GM20431 (cell line): ENCODE data around the gene ST7.

ENCODE experiments used
- in situ Hi-C: fragments of 300-500 bp; cut with MseI, MboI; formaldehyde crosslinking; loops from one replicate; pipeline ENCODE4 v1.15.0; 2020; ENCODE audit warnings: low sequenced_read_pairs; ENCODE audit not compliant: unreplicated experiment

ST7 gene

DNA sequence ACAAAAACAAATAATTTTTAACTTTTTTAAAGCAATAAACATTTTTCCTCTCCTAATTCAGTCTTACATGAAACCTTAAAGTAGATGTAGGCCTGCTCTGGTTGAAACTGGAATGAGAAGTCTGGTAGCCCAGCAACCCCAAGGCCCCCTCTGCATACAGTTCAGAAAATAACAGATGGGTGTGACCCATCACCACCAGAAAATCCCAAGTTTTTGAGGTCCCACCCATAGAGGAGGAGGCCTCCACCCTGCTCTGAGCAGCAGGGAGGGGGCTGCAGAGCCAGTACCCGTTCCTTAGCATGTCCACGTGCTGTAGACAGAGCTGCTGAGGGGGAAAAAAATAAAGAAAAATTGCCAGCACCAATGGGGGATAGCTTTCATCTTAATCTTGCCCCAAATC lies 246.8 kb downstream of the ST7 start:
- in situ Hi-C loops = loop anchor here (25.0 kb wide), 1 partner anchor 187 kb away; no protein-coding TSS in a partner anchor

DNA sequence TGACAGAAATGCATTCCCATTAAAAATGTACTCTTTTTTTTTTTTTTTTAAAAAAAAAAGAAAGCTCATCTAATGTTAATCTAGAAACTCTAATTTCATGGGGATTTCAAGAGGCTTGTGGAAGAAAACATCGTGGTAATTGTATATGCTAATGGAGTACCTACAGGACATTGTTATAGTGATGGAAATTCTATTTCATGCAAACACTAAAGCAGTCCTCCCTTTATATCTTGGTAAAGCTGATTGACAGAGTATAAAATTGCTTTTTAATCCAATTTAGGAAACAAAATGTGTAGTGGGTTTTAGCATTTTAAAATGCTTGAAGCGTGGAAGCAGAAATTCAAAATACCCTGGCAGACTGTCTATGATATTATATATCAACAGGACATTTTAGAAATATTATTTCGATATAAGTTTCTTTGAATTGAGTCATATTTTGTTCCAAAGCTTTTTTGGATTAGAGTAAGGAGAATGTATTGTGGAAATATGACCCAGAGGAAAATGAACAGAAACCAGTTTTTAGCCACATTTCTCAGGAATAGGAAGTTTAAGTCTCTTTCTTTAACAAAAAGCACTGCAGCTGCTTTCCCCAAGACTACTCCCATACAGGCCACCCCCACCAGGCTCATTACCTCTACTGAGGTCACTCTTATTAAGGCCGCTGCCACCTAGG lies 247.6 kb downstream of the ST7 start:
- in situ Hi-C loops = loop anchor here (25.0 kb wide), 1 partner anchor 186 kb away; no protein-coding TSS in a partner anchor

DNA sequence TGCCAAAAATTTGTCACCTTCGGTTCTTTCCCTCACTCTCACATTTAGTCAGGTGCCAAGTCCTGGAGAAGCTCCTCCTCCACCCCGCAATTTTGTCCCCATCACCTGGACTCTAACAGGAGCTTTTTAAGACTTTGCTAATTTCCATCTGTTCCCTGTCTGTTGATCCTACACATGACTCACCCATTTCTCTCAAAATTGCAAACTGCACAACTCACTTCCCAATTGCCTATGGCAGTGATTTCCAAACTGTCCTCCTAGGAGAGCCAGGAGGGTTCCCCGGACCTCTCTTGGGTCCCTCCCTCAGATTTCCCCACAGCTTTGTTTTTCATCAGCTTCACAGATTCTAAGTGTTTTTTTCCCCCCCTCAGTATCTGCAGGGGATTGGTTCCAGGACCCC lies 249.2 kb downstream of the ST7 start:
- in situ Hi-C loops = loop anchor here (25.0 kb wide), 1 partner anchor 185 kb away; no protein-coding TSS in a partner anchor

DNA sequence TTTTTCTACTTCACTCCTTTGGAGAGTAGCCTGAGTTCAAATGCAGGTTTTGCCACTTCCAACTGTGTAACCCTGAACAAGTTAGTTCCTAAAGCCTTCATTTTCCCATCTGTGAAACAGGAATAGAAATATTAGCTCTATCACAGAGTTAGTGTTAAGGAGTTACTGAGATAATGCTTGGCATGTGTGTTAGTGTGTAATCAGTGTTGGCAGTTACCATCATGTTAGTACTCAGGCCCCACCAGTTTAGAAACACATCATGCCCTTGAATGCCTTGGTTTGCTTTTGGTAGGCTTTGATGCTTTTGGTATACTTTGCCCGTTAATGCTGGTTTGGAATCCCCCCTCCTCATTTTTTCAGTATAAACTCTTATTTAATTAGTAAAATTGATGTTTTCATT lies 249.9 kb downstream of the ST7 start:
- in situ Hi-C loops = loop anchor here (25.0 kb wide), 1 partner anchor 184 kb away; no protein-coding TSS in a partner anchor

DNA sequence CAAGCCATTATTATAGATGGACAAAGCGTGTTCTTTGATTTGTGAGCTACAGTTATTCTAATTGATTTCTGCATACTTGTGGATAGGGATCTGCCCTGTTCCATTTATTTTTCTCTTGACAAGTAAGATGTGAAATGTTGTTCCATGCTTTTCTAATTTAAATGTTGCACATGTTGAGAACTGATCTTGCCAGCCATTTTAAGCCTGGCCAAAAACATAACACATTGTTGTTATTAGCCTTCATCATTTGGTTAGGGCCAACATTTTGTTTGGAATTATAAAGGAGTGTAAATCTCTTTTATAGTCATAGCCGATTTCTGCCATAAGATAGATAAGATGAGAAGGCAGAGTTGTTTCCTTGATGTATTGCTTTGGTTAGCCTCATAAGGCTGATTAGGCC lies 252.6 kb downstream of the ST7 start:
- in situ Hi-C loops = loop anchor here (25.0 kb wide), 1 partner anchor 181 kb away; no protein-coding TSS in a partner anchor

DNA sequence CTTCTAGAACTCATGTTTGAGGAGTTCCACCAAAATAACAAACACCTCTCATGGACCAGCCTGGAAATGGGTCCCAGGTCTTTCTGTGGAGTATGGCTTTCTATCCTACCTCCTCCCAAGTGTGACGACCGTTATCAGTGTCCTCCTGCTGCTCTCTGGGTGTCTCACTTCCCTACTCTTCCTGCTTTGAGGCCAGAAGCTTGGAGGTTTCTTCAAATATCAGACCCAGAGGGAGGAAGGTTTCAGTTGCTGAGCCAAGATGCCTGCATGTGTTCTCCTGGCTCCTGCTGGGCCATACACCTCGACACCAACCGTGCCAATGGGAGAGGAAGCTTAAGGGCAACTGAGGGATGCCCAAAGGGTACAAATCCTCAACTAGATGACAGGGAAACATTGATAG lies 255.0 kb downstream of the ST7 start:
- in situ Hi-C loops = loop anchor here (25.0 kb wide), 1 partner anchor 179 kb away; no protein-coding TSS in a partner anchor

DNA sequence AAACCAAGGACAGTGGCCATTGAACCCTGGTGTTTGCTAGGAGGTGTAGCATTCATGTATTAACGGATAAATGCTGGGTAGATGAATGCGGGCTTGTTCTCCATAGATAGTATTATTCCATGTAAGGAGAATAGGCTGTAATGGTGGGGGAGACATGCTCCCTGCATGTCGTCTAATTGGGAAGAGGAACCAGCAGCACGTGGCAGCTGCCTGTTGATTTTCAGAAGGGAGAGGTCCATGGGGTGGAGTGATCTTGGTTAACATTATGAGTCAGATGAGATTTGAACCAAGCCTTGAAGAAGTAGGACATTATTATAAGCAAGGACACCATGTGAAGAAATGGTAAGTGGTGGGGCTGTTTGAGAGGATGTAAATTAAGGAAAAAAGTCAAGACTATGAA lies 257.1 kb downstream of the ST7 start:
- in situ Hi-C loops = loop anchor here (25.0 kb wide), 1 partner anchor 177 kb away; no protein-coding TSS in a partner anchor

DNA sequence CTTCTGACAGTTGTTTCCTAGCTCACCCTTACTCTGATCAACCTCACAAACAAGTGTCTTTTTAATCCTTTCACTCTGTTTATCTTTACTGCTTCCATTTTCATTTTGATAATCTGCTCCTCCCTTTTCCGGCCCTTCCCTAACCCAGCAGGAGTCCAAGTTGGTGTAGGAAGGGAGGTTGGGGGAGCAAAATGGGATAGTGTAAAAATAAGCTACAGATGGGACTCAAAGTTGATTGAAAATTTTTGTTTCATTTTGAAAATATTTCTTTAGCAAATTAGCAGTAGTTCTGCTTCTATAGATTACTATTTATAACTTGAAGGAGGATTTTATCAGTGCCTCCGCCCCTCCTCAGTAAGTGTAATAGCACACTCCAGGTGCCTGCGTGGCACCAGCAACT lies 257.6 kb downstream of the ST7 start:
- in situ Hi-C loops = loop anchor here (25.0 kb wide), 1 partner anchor 176 kb away; no protein-coding TSS in a partner anchor

DNA sequence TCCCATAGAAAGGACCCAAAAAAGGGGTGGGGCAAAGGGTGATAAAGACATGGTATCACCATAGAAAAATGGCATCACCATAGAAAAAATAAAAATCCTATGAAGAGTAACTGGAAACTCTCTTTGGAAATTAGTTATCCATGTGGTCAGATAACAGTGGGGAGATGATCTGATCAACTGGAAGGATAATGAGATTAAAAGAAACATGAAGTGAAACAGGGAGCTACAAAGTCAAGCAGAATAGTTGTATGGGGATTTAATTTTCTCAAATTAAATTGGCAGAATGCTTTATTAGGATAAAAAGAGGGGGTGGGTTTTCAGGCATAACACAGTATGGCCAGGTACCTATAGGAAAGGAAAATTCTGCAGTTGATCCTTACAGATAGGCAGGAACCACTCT lies 258.3 kb downstream of the ST7 start:
- in situ Hi-C loops = loop anchor here (25.0 kb wide), 1 partner anchor 176 kb away; no protein-coding TSS in a partner anchor

DNA sequence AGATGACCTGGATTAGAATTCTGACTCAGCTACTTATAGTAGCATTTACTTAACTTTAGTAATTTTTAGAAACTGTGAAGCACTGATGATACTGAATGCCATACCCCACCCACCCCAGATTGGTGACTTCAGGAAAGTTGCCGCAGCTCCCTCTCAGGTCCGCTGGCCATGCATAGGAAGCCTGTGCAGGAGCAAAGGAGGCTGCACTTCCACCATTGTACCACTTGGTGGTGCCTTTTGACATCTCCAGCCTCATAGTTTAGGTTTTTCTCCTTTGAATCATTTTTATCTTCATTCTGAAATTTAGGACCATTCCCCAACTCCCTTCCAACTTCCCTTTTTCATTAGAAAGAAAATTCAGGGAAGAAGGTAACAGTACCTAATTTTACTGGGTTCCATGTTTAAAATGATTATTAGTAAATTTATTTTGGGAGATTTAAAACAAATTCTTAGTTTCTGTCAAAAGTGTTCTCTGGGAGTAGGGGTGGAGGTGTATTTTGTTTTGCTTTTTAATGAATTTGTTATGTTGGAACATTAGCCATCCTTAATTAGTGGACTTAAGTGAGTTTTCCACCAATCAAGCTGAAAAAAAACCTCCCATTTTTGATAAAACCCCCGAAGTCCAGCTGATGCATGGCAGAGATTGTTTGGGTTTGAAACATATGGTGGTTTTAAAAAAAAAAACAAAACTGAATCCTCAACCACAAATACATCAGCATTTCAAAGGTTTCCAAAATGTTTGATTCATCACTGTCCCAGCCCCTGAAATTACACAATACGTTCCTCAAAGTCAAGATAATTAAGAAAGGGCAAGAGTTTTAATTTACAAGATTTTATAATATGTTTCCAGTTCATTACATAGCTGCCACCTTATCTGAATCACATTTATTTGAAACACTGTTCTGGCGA lies 259.9 kb downstream of the ST7 start:
- in situ Hi-C loops = loop anchor here (25.0 kb wide), 1 partner anchor 174 kb away; no protein-coding TSS in a partner anchor

DNA sequence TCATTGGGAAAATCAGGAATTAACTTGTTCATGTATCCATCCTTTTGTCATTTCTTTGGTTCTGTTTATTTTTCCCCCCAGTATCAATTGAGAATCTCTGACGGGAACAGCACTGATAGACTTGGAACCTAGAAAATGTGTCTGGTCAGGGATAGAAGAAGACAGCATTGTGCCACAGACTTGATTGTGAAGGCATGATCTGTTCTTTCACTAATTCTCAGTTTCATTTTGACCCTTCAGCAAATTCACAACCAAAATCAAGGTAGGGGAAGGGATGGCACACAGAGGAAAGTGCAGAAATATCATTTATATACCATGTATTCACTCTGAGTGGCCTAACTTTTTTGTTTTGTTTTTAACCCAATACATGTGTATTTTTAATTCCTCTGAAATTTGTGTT lies 262.7 kb downstream of the ST7 start:
- in situ Hi-C loops = loop anchor here (25.0 kb wide), 1 partner anchor 171 kb away; no protein-coding TSS in a partner anchor

DNA sequence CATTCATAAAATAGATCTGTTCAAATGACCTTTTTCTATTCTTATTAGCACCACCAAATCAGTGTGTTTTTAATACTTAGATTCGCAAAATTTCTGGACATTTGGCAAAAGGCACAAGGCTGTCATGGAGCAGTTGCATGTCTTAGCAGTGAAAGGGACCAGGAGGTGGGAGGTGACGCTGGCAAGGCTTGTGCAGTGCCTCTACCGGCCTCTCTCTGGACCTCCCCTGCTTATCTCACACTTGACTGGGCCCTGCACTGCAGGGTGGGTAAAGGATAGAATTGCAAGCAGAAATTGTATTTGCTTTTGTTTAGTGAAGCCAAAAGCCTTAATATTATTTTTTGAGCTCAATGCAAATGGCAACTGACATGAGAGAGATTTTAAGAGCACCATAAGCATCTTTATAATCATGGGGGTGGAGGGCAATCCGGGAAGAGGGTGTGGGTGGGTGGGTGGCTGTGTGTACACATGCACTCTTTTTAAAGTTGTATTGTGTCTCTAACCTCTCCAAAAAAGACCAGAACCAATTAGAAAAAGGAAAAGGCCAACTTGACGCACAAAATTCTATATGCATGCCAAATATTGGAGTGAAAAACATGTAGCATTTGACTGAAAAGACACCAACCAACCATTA lies 263.3 kb downstream of the ST7 start:
- in situ Hi-C loops = loop anchor here (25.0 kb wide), 1 partner anchor 171 kb away; no protein-coding TSS in a partner anchor

DNA sequence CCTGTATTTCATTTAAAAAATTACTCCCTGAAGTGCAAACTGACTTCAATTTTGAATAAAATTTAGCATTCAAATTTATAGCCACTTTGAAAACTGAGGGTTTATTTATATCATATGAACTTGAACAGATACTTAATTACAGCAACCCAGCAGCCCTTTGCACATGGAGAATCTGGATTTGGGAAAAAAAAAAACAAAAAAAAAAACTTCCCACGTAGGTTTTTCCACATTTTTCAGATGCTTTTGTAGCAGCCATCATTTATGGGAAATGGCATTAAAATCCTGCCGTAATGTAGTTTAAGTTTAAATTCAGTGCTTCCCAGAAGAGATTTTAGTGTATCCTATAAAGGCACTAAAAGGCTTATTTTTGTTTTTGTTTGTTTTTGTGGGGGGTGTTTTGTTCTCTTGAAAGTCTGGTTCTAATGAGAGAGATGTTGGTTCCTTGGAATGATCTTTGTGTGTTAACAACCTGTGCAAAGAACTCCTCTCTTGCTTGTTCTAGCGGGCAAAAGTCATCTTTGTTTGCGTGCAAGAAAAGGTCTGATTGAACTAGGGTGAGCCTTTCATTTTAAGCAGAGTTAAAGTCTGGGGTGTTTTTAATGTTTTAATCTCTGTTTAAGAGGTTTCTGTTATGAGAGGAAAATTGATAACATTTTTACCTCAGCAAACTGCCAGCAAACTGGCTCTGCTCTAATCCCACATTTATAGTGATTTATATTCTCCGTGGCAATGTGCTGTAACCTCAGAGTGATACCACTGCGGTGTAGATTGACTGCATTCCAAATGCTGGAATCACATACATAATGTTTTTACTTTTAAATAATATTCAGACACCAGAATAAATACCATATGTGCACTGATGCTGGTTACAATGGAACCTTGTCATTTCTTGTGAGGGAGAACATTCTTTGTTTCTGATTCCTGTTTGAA lies 264.1 kb downstream of the ST7 start:
- in situ Hi-C loops = loop anchor here (25.0 kb wide), 1 partner anchor 170 kb away; no protein-coding TSS in a partner anchor

DNA sequence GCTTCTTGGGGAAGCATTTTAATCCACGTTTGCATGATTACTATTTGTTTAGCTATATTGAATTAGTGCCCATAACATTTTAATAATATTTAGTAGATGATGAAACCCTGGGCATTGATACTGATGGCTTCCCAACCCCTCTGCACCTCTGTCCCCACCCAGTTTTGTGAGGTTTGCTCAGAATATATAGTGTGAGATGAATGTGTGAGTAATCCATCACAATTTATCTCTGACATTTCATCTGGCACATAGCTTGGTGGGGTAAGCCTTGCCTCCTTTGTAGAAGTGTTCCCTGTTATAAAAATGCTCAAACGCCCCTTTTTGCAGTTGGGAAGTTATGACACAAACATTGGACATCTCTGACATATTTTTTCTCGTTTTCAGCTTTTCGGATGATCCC lies 265.4 kb downstream of the ST7 start:
- in situ Hi-C loops = loop anchor here (25.0 kb wide), 1 partner anchor 169 kb away; no protein-coding TSS in a partner anchor

DNA sequence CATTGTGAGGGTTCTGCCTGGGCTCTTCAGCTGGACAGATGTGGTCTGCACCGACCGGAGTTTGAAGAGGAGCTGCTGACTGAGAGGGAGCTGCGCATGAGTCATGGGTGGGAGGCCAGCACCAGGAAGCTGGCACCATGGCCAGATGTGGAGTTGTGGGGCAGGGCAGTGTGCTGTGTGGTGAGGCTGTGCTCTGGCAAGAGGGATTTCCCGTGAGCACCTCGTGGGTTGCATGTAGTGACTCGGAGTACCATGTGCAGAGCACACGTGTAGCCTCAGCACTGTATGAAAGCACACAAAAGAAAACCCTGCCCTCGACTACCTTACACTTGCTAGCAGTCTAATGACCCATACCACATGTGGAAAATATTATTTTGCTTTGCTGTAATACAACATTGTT lies 266.2 kb downstream of the ST7 start:
- in situ Hi-C loops = loop anchor here (25.0 kb wide), 1 partner anchor 168 kb away; no protein-coding TSS in a partner anchor

DNA sequence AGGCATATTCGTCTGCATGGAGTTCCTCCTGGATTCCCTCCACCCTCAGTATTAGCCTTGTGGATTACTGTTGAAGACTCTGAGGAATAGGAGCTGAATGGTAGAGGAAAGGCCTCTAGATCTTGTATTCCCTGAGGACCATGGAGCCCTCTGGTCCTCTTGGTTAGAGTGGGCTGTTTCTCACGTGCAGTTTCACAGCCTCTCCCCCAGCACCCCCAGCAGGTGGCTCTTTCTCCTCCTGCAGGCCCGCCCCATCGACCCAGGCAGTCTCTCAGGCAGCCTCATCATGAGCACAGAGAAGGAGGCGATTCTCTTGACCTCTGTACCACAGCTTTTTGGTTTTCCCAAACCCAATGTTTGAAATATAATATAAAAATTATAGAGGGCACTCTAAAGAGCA lies 267.5 kb downstream of the ST7 start:
- in situ Hi-C loops = loop anchor here (25.0 kb wide), 1 partner anchor 166 kb away; no protein-coding TSS in a partner anchor

DNA sequence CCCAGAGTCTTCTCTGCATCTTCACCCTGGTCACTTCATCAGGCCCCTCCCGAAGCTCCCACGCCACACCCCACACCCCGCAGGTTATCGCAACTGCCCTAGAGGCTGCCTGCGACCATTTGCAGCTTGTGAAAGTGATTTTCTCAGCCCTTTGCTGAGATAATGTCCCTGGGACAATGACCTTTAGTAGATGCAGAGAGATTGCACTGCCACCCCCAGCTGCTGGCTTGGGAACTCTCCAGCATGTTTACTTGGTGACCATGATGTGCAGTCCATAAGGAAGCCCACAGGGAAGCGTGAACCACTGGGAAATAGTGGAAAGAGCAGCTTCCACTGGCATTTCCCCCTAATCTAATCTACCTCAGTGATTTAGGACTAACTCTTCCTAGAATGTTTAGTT lies 272.2 kb downstream of the ST7 start:
- in situ Hi-C loops = no loop called here

DNA sequence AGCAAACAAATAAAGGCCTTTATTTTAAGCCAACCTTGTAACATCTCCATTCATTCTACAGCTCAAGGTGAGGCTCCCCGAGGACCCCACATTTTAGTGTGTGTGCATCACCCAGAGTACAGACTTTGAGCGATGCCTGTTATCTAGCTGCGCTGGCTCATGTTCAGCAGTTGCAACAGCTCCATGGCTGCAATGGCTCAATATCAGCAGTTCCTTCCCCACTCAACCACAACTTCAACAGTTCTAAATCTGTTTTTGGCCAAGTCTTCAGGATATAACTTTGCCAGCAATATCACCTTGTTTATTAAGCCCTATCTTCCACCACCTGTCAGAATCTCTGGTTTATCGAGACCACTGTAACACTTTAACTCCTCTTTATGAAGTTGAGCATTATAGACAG lies 273.8 kb downstream of the ST7 start:
- in situ Hi-C loops = no loop called here

DNA sequence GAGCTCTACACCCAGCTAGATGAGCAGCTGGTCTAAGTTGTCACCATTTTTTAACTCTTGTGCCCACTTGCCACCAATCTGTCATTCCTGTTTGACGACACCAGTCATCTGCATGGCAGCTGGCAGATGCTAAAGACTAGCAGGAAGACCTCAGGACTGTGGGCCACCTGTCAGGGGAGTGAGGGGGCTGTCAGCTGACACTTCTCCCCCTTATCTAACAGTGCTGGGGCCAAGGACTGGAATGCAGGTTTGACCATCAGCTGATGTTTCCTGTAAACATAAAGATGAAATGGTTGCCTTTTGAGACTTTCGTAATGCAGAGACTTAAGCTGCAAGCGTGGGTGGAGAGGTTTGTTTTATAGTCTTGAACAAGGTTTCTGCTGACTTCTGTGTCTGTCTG lies 276.0 kb downstream of the ST7 start:
- in situ Hi-C loops = no loop called here
